Vagina (tissue), 2 donors: ENCODE data around the gene AADAT. TPM values are rescaled to one million over a fixed set of nuclear protein-coding genes. Genes with fewer than 3 reads are reported as not detected.

Source experiments
- DNase-seq, 2 donors: peaks; one replicate each; pipeline ENCODE4 v3.0.0-alpha.2; 2017; ENCODE audit errors: extremely low spot score in 2 of 2
- H3K27ac ChIP-seq: fragments of 200-600 bp; sonication (generic); one replicate; pipeline ENCODE4 v1.5.1; 2019
- H3K27me3 ChIP-seq: fragments of 200-600 bp; sonication (generic); one replicate; pipeline ENCODE4 v1.5.1; 2019
- H3K36me3 ChIP-seq, 2 donors: fragments of 200-600 bp; sonication (generic); one replicate each; pipeline ENCODE4 v1.5.1; 2017 to 2019
- H3K4me1 ChIP-seq: fragments of 200-600 bp; sonication (generic); one replicate; pipeline ENCODE4 v1.5.1; 2019
- H3K4me3 ChIP-seq, 2 donors: fragments of 200-600 bp; sonication (generic); 1 replicate in 1 of 2; 2 replicates in 1 of 2; pipeline ENCODE4 v1.5.1; 2016 to 2019
- H3K9me3 ChIP-seq: fragments of 200-600 bp; sonication (generic); one replicate; pipeline ENCODE4 v1.5.1; 2019
- POLR2A ChIP-seq, 2 donors: fragments of 450-650 bp; IDR thresholded peaks; one replicate each; pipeline ENCODE4 v1.6.1; 2017; ENCODE audit warnings: antibody characterized with exemption in 2 of 2, mild to moderate bottlenecking in 2 of 2, moderate library complexity in 2 of 2
- POLR2AphosphoS5 ChIP-seq, 2 donors: sonication (generic); formaldehyde crosslinking; IDR thresholded peaks; one replicate each; pipeline ENCODE4 v1.9.0; 2017; ENCODE audit warnings: antibody characterized with exemption in 2 of 2, mild to moderate bottlenecking in 2 of 2, low read depth in 1 of 2; ENCODE audit not compliant: insufficient read depth in 1 of 2
- intact Hi-C: fragments of 100-400 bp; cut with DNase I; formaldehyde crosslinking; loops from one replicate; pipeline ENCODE4 v1.15.1; 2023
- total RNA-seq: library from RNA; depleted of rRNA; stranded (reverse); fragments of >200 nt; gene quantifications from one replicate; pipeline ENCODE4 v1.2.3, GENCODE V29; 2016
- TF ChIP-seq, protein P1 (sequence below), 3 experiments: fragments of 450-650 bp in 2 of 3; fragments of 200-600 bp in 1 of 3; sonication (generic) in 1 of 3; IDR thresholded peaks; one replicate each; pipeline ENCODE4 v1.5.1; 2017 to 2019; ENCODE audit warnings: antibody characterized with exemption in 3 of 3, mild to moderate bottlenecking in 2 of 3, moderate library complexity in 2 of 3

Gene AADAT
- total RNA-seq, 1 donor from 2014 or later, result 3.7 TPM

DNA sequence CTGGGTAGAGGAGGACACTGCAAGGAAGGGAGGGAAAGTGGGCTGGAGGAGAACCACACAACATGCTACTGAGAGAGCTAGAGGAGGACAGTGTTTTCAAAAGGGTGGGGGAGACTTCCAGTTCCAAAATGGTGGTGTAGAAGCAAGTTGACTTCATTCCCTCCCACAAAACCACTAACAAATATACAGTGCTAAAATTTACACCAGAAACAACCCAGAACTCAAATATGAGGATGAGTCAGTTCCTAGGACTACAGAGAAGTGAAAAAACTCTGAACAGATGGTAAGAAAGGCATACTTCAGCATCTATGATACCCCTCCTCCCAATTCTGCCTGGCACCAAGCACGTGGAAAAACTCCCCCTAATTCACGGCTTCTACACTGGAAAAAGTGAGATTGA is 9.8 kb downstream of the AADAT start:
- intact Hi-C loops, result no loop called here
- no peak for DNase-seq
- TF ChIP-seq, protein P1, sequence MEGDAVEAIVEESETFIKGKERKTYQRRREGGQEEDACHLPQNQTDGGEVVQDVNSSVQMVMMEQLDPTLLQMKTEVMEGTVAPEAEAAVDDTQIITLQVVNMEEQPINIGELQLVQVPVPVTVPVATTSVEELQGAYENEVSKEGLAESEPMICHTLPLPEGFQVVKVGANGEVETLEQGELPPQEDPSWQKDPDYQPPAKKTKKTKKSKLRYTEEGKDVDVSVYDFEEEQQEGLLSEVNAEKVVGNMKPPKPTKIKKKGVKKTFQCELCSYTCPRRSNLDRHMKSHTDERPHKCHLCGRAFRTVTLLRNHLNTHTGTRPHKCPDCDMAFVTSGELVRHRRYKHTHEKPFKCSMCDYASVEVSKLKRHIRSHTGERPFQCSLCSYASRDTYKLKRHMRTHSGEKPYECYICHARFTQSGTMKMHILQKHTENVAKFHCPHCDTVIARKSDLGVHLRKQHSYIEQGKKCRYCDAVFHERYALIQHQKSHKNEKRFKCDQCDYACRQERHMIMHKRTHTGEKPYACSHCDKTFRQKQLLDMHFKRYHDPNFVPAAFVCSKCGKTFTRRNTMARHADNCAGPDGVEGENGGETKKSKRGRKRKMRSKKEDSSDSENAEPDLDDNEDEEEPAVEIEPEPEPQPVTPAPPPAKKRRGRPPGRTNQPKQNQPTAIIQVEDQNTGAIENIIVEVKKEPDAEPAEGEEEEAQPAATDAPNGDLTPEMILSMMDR (IDR thresholded peaks at IDR 0.05), result no peak
- TF ChIP-seq POLR2AphosphoS5 (IDR thresholded peaks at IDR 0.05; ENCODE audit: insufficient read depth in 1 of 2, low read depth in 1 of 2) (no peak), POLR2A (IDR thresholded peaks at IDR 0.05) (no peak)
- H3K9me3 ChIP-seq, result no peaks in the 10 kb centered on the region
- no peaks in the 10 kb centered on the region for H3K27me3 ChIP-seq
- no peak overlapping the region for H3K4me3 ChIP-seq
- no peaks in the 10 kb centered on the region for H3K4me1 ChIP-seq
- no peak overlapping the region for H3K27ac ChIP-seq
- H3K36me3 ChIP-seq, result peaks cover 0 to 5% of the 10 kb centered on the region in 2 donors

DNA sequence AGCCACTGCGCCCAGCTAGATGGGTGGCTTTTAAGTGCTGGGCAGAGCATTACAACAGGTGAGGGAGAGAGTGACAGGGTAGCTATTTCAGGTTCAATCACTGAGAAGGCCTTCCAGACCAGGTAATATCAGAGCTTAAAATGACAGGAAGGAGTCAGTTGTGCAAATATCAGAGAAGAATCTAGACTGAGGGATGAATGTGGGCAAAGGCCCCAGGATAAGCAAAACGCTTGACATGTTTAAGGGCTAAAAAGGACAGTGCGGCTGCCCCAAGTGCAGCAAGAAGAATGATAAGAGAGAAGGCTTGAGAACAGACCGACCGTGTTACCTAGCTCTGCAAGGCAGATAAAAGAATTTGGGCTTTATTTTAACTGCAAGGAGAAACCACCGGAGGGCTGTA is 18.6 kb downstream of the AADAT start:
- Histone ChIP-seq H3K4me1 (no peaks in the 10 kb centered on the region), H3K27ac (no peak overlapping the region), H3K4me3 (no peak overlapping the region), H3K9me3 (no peaks in the 10 kb centered on the region), H3K27me3 (no peaks in the 10 kb centered on the region), H3K36me3 (peaks cover 0 to 7% of the 10 kb centered on the region in 2 donors)
- intact Hi-C loops, result no loop called here
- TF ChIP-seq POLR2AphosphoS5 (IDR thresholded peaks at IDR 0.05; ENCODE audit: insufficient read depth in 1 of 2, low read depth in 1 of 2) (no peak), POLR2A (IDR thresholded peaks at IDR 0.05) (no peak)
- TF ChIP-seq, protein P1 (IDR thresholded peaks at IDR 0.05), result no peak
- no peak for DNase-seq

DNA sequence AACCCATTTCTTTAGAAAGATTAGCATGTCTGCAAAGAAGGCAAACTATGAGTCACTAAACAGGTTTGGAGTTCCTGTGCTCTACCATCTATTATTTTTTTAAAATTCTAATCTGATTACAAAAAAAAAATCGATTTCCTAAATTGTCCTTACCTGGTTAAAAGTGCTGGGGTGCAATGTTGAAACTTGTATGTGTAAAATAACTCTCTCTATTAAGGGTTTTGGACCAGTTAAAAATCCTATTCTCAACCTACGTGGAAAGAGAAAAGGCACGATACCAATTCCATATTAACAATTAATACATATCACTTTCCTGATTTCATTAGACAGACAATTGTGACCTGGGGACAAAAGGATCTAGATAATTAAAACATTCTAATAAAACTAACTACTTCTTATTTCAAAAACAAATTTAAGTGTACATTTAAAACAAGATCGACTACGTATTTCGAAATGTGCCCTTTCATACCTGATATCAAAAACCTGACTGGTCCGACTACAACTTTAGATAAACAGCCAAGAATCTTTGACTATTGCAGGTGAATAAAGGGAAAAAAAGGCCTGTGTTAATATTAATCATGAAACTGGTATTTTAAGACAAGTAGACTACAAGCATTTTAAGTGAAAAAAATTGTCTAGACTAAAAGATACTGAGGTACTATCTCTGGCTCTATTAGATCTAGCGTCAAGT is 21.2 kb downstream of the AADAT start:
- Histone ChIP-seq H3K27me3 (no peaks in the 10 kb centered on the region), H3K9me3 (no peaks in the 10 kb centered on the region), H3K27ac (no peak overlapping the region), H3K4me1 (no peaks in the 10 kb centered on the region), H3K36me3 (peaks cover 0 to 7% of the 10 kb centered on the region in 2 donors), H3K4me3 (no peak overlapping the region)
- TF ChIP-seq, protein P1 (IDR thresholded peaks at IDR 0.05), result no peak
- TF ChIP-seq POLR2AphosphoS5 (IDR thresholded peaks at IDR 0.05; ENCODE audit: insufficient read depth in 1 of 2, low read depth in 1 of 2) (no peak), POLR2A (IDR thresholded peaks at IDR 0.05) (no peak)
- intact Hi-C loops, result no loop called here
- DNase-seq, result no peak

DNA sequence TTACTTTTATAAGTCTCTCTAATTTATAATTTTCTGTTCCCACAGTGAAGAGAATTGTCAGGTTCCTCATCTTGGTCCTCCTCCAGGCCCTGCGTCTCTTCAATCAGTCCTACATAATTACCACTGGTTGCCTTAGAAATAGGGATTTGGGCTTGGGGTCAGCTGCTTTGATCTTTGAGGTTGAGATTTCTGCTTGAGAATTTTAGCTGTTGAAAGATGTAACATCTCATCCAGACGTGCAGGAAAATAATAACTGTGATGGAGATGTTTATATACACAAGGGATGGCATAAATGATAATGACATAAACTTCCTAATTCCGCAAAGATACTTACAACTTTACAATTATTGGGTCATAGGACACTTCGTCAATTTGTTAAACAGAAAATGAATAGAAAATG is 30.3 kb downstream of the AADAT start:
- intact Hi-C loops, result no loop called here
- no peaks in the 10 kb centered on the region for H3K4me1 ChIP-seq
- no peaks in the 10 kb centered on the region for H3K27me3 ChIP-seq
- H3K4me3 ChIP-seq, result no peak overlapping the region
- H3K9me3 ChIP-seq, result no peaks in the 10 kb centered on the region
- no peaks in the 10 kb centered on the region for H3K36me3 ChIP-seq
- TF ChIP-seq POLR2A (IDR thresholded peaks at IDR 0.05) (no peak), POLR2AphosphoS5 (IDR thresholded peaks at IDR 0.05; ENCODE audit: insufficient read depth in 1 of 2, low read depth in 1 of 2) (no peak)
- TF ChIP-seq, protein P1 (IDR thresholded peaks at IDR 0.05), result no peak
- DNase-seq, result no peak
- H3K27ac ChIP-seq, result no peak overlapping the region

DNA sequence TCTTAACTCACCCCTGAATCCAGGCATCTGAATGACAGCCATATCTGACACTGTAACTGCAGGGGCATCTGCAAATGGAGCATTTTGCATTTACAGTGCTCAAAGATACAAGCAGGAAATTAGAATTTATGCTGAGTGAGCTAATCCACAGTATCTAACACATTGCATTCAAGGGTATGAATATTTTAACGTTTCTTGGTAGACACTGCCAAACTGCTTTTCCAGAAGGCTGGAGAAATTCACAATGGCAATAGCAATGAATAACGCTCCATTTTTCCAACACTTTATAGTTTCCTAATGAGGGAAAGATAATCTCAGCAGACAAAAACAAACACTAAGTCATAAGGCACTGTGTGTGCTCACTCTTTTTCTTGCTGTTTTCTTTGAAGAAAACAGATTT is 30.9 kb downstream of the AADAT start:
- Histone ChIP-seq H3K27me3 (no peaks in the 10 kb centered on the region), H3K27ac (no peak overlapping the region), H3K36me3 (no peaks in the 10 kb centered on the region), H3K4me1 (no peaks in the 10 kb centered on the region), H3K4me3 (no peak overlapping the region), H3K9me3 (no peaks in the 10 kb centered on the region)
- intact Hi-C loops, result no loop called here
- TF ChIP-seq POLR2A (IDR thresholded peaks at IDR 0.05), result no peak
- TF ChIP-seq POLR2AphosphoS5 (IDR thresholded peaks at IDR 0.05; ENCODE audit: insufficient read depth in 1 of 2, low read depth in 1 of 2), result no peak
- TF ChIP-seq, protein P1 (IDR thresholded peaks at IDR 0.05), result no peak
- no peak for DNase-seq
